Right lobe of liver (tissue), 6 donors: ENCODE measurements around the gene NFATC1. TPM values are rescaled to one million over a fixed set of nuclear protein-coding genes. Genes with fewer than 3 reads are reported as not detected.

Experiments
- ATAC-seq, 4 donors: fragments of 200-7000 bp; cut with Tn5 transposase; one replicate each; pipeline ENCODE4 v1.9.1; 2020; ENCODE audit warnings: mild to moderate bottlenecking in 4 of 4, moderate library complexity in 4 of 4
- DNase-seq, 3 donors: peaks; one replicate each; pipeline ENCODE4 v3.0.0-alpha.2; 2020
- H3K27ac ChIP-seq, 3 donors: fragments of 200-600 bp; one replicate each; pipeline ENCODE4 v1.8.0; 2022
- H3K27me3 ChIP-seq, 2 donors: fragments of 200-600 bp; one replicate each; pipeline ENCODE4 v1.8.0; 2022
- H3K36me3 ChIP-seq, 4 donors: fragments of 200-600 bp; sonication (generic) in 1 of 4; one replicate each; pipeline versions ENCODE4 v1.5.1 to v1.8.0; 2017 to 2022; ENCODE audit warnings: control low read depth in 1 of 4
- H3K4me1 ChIP-seq, 4 donors: fragments of 200-600 bp; sonication (generic) in 1 of 4; one replicate each; pipeline versions ENCODE4 v1.5.1 to v1.8.0; 2017 to 2022; ENCODE audit warnings: control low read depth in 1 of 4
- H3K4me3 ChIP-seq, 3 donors: fragments of 200-600 bp; one replicate each; pipeline ENCODE4 v1.8.0; 2022
- H3K9me3 ChIP-seq, 4 donors: fragments of 200-600 bp; sonication (generic) in 1 of 4; one replicate each; pipeline versions ENCODE4 v1.5.1 to v1.8.0; 2017 to 2022; ENCODE audit warnings: control low read depth in 1 of 4
- CTCF ChIP-seq, 4 donors: fragments of 200-600 bp in 3 of 4; fragments of 450-650 bp in 1 of 4; IDR thresholded peaks; one replicate each; pipeline versions ENCODE4 v1.5.1 to v1.8.0; 2016 to 2022; ENCODE audit warnings: antibody characterized with exemption in 4 of 4, mild to moderate bottlenecking in 2 of 4
- POLR2A ChIP-seq: fragments of 450-650 bp; IDR thresholded peaks from one replicate; pipeline ENCODE4 v1.6.1; 2017; ENCODE audit warnings: antibody characterized with exemption, mild to moderate bottlenecking
- WGBS: methylation state at CpG from one replicate; pipeline ENCODE4 v1.1.6; 2018; ENCODE audit warnings: low coverage, low lambda C conversion rate; ENCODE audit not compliant: insufficient coverage; ENCODE audit errors: missing lambda C conversion rate; 5-methylcytosine and 5-hydroxymethylcytosine counted together
- intact Hi-C, 2 donors: fragments of 100-400 bp; cut with DNase I; formaldehyde crosslinking; loops; one replicate each; pipeline versions ENCODE4 v1.11.2 to v1.14.1; 2022
- total RNA-seq, 6 experiments: library from RNA; depleted of rRNA in 2 of 6; stranded (reverse); fragments of >200 nt in 2 of 6; fragmentation: NEBNext Ultra II Directional in 3 of 6; extraction: Animal tissue kit (Norgen Biotek cat#: 25700) in 3 of 6; gene quantifications; one replicate each; pipeline versions ENCODE4 v1.1.0 to v1.2.4, GENCODE V29; 2016 to 2023
- donor health status: DM: no; HTN: yes; CAD: no.
- donor health status: DM: no; HTN: no; CAD: no.
- donor health status: DM: no; HTN: no; CAD: no.
- donor health status: DM: no; HTN: yes; CAD: no.
- donor health status: DM: no; HTN: yes; CAD: no.

Gene NFATC1
- total RNA-seq, 6 experiments from 2014 or later, result 1.00 to 4.3 (median 2.9) TPM

GRCh38 chr18:79372461-79372860 lies 23.3 kb upstream of the NFATC1 start:
- H3K27me3 ChIP-seq, result no peaks in the 10 kb centered on the region
- H3K9me3 ChIP-seq, result no peaks in the 10 kb centered on the region
- intact Hi-C loops, result no loop called here
- H3K27ac ChIP-seq, result no peak overlapping the region
- ATAC-seq, result no peak
- no peak for TF ChIP-seq POLR2A
- TF ChIP-seq CTCF (IDR thresholded peaks at IDR 0.05), result no peak
- WGBS, result 89% methylated on average over 7 of the region's 10 CpGs
- no peak overlapping the region for H3K4me3 ChIP-seq
- H3K36me3 ChIP-seq, result no peaks in the 10 kb centered on the region
- DNase-seq, result no peak
- H3K4me1 ChIP-seq, result no peaks in the 10 kb centered on the region

GRCh38 chr18:79372991-79373390 lies 22.7 kb upstream of the NFATC1 start:
- TF ChIP-seq CTCF (IDR thresholded peaks at IDR 0.05) (no peak), POLR2A (no peak)
- no peak for ATAC-seq
- WGBS, result 93% methylated on average over 2 of the region's 2 CpGs

GRCh38 chr18:79373736-79374135 lies 22.0 kb upstream of the NFATC1 start:
- Histone ChIP-seq H3K27ac (no peak overlapping the region), H3K9me3 (no peaks in the 10 kb centered on the region), H3K27me3 (no peaks in the 10 kb centered on the region), H3K4me1 (no peaks in the 10 kb centered on the region), H3K36me3 (no peaks in the 10 kb centered on the region), H3K4me3 (no peak overlapping the region)
- TF ChIP-seq POLR2A (no peak), CTCF (IDR thresholded peaks at IDR 0.05) (no peak)
- ATAC-seq (no peak), DNase-seq (no peak)
- intact Hi-C loops, result no loop called here
- 88% methylated on average over 6 of the region's 17 CpGs for WGBS

More at GRCh38 chr18:79372991-79373390, 22.7 kb upstream of the NFATC1 start:
- Histone ChIP-seq H3K36me3 (no peaks in the 10 kb centered on the region), H3K4me1 (no peaks in the 10 kb centered on the region), H3K27me3 (no peaks in the 10 kb centered on the region), H3K9me3 (no peaks in the 10 kb centered on the region), H3K4me3 (no peak overlapping the region), H3K27ac (no peak overlapping the region)
- no peak for DNase-seq
- intact Hi-C loops, result no loop called here

- TF ChIP-seq CTCF (IDR thresholded peaks at IDR 0.05) (no peak), POLR2A (no peak)
- H3K27ac ChIP-seq, result no peak overlapping the region
- H3K27me3 ChIP-seq, result no peaks in the 10 kb centered on the region
- intact Hi-C loops, result loop anchor here in 1 of 2 donors (5.0 kb wide), 1 partner anchor 268 kb away; no protein-coding TSS in a partner anchor
- ATAC-seq (no peak), DNase-seq (no peak)
- 88% methylated on average over 16 of the region's 32 CpGs for WGBS
- no peaks in the 10 kb centered on the region for H3K36me3 ChIP-seq
- no peaks in the 10 kb centered on the region for H3K4me1 ChIP-seq
- H3K9me3 ChIP-seq, result no peaks in the 10 kb centered on the region
- H3K4me3 ChIP-seq, result no peak overlapping the region
Measured at GRCh38 chr18:79374408-79375171, 21.1 kb upstream of the NFATC1 start.
